ENCODE data around the gene TIGAR. TPM values are rescaled to one million over a fixed set of nuclear protein-coding genes. Genes with fewer than 3 reads are reported as not detected.
A peak's percentile ranks its signal among the peaks of the same experiment; 100 is the strongest.

Gene TIGAR
- total RNA-seq, 6 donors from 2014 or later: 4.9 to 19.5 (median 10.4) TPM

DNA sequence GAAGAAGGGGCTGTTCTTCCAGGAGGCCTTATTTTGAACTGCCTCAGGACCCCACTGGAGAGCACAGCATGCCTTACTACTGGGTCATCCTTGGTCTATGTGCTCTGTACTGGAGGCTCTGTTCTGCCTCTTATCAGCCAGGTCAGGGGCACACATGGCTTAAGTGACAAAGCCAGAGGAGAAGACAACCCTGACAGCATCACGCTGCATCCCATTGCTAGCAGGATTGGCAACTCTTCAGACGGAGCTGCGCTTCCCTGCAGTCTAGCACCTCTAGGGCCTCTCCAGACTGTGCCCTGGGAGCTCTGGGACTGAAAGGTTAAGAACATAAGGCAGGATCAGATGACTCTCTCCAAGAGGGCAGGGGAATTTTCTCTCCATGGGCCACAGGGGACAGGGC lies 17.3 kb upstream of the TIGAR start:
- ATAC-seq (ENCODE audit: low FRiP score in 2 of 2) (no peak), DNase-seq (no peak)
- TF ChIP-seq EP300 (IDR thresholded peaks at IDR 0.05): no peak
- TF ChIP-seq, protein P1, sequence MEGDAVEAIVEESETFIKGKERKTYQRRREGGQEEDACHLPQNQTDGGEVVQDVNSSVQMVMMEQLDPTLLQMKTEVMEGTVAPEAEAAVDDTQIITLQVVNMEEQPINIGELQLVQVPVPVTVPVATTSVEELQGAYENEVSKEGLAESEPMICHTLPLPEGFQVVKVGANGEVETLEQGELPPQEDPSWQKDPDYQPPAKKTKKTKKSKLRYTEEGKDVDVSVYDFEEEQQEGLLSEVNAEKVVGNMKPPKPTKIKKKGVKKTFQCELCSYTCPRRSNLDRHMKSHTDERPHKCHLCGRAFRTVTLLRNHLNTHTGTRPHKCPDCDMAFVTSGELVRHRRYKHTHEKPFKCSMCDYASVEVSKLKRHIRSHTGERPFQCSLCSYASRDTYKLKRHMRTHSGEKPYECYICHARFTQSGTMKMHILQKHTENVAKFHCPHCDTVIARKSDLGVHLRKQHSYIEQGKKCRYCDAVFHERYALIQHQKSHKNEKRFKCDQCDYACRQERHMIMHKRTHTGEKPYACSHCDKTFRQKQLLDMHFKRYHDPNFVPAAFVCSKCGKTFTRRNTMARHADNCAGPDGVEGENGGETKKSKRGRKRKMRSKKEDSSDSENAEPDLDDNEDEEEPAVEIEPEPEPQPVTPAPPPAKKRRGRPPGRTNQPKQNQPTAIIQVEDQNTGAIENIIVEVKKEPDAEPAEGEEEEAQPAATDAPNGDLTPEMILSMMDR (IDR thresholded peaks at IDR 0.05): no peak
- WGBS, 2 donors: 82 to 94% methylated on average over 3 of the region's 3 CpGs
- Histone ChIP-seq H3K9me3 (no peaks in the 10 kb centered on the region), H3K36me3 (peaks cover 0 to 42% (median 18%) of the 10 kb centered on the region in 4 donors), H3K4me1 (peaks cover 0 to 7% (median 0%) of the 10 kb centered on the region in 4 donors), H3K27me3 (no peaks in the 10 kb centered on the region), H3K4me3 (no peak overlapping the region), H3K27ac (no peak overlapping the region)

DNA sequence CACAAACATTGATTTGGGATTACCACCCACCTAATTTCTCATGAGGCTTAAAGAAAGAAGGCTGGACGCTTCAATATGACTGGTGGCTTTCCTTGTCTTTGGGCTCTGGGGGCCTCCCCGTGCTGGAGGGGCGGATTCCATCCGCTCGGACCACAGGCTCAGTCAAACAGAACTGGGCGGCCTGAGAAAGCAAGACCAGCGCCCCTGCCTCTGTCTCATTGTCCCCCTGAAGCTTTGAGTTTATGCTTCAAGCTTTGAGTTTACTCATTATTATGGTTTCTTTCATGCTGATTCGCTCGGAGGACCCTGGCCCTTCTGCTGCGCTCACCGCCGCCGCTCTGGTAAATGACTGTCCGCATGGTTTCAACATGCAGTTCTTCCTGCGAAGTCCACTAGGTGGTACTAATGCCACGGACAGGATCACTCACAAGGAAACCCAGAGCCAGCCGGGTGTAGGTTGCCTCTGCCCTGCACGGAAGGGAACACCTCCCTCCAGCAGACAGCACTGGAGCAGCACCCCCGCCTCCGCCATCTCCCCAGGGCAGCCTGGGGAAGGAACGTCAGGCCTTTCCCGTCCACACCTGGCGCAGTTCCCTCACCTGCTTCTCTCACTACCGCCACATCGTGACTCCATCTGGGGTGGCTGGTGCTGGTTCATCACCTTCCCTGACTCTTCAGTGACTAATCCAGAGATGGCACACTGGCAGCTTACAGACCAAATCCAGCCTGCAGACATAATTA lies 13.2 kb upstream of the TIGAR start:
- Histone ChIP-seq H3K27me3 (no peaks in the 10 kb centered on the region), H3K9me3 (no peaks in the 10 kb centered on the region), H3K36me3 (peaks cover 0 to 11% (median 4%) of the 10 kb centered on the region in 4 donors), H3K4me1 (peaks cover 0 to 7% (median 0%) of the 10 kb centered on the region in 4 donors), H3K4me3 (no peak overlapping the region), H3K27ac (no peak overlapping the region)
- ATAC-seq (ENCODE audit: low FRiP score in 2 of 2): peak; percentile 87 to 88
- DNase-seq: peak; percentile 63 to 75
- 32 to 44% methylated on average over 23 to 24 of the region's 25 CpGs for WGBS, 2 donors
- TF ChIP-seq, protein P1 (IDR thresholded peaks at IDR 0.05): peak; percentile 45 to 82 (median 63)
- no peak for TF ChIP-seq POLR2A (IDR thresholded peaks at IDR 0.05)

DNA sequence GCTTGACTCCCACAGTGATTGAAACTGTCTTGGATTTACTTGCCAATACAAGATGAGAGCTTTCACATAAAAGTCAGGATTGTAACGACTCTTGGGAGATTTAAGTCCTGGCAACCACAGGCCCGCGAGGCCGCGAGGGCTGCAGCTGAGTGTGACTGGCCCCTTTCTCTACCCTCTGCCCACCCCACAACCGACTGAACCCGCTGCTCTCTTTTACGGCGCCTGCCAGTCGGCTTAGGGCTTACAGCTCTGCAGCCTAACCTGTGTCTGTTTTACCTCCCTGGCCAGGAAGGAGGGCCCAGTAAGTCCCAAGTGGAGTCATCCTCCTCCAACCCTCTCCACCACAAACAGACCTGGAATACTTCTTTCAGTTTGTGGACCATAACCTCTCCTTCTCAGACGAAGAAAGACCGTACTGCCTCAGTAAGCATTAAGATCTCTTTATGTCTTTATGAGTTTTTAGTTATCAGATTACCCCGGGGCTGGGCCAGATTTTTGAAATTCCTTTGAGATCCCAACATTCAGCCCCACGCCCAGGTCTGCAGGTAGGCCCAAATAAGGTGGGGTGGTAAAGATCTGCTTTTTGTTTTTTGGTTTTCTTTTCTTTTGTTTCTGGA lies 12.6 kb upstream of the TIGAR start:
- ATAC-seq (ENCODE audit: low FRiP score in 2 of 2): no peak
- Histone ChIP-seq H3K4me3 (no peak overlapping the region), H3K27ac (no peak overlapping the region)

DNA sequence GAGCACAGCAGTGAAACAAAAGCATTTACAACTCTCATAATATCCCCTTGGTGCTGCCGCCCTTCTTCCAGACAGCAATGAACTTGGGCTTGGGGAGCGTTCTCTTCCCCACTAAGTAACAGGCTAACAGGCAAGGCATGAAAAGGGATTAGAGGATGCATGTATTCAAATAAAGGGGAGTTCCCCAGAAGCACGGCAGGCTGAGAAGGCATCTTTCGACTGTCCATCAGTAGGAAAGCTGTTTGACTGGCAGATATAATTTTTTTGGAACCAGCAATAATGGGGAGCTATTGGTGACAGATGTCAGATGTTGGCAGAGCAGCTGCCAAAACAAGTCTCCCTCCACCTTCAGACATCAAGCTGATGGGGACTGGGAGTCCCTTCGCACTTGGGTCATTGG lies 9.2 kb upstream of the TIGAR start:
- TF ChIP-seq POLR2AphosphoS5 (IDR thresholded peaks at IDR 0.05) (no peak), POLR2A (IDR thresholded peaks at IDR 0.05) (no peak)
- Histone ChIP-seq H3K9me3 (no peaks in the 10 kb centered on the region), H3K4me1 (peaks cover 0 to 7% (median 0%) of the 10 kb centered on the region in 4 donors), H3K36me3 (no peaks in the 10 kb centered on the region), H3K4me3 (no peak overlapping the region), H3K27ac (no peak overlapping the region), H3K27me3 (no peaks in the 10 kb centered on the region)
- 90 to 94% methylated on average over 5 of the region's 5 CpGs for WGBS, 2 donors
- no peak for ATAC-seq (ENCODE audit: low FRiP score in 2 of 2)
- no peak for DNase-seq

More for the DNA sequence above, 12.6 kb upstream of the TIGAR start:
- Histone ChIP-seq H3K9me3 (no peaks in the 10 kb centered on the region), H3K36me3 (peaks cover 0 to 8% (median 4%) of the 10 kb centered on the region in 4 donors), H3K4me1 (peaks cover 0 to 7% (median 0%) of the 10 kb centered on the region in 4 donors), H3K27me3 (no peaks in the 10 kb centered on the region)
- TF ChIP-seq POLR2A (IDR thresholded peaks at IDR 0.05): no peak
- no peak for TF ChIP-seq POLR2AphosphoS5 (IDR thresholded peaks at IDR 0.05)
- TF ChIP-seq EP300 (IDR thresholded peaks at IDR 0.05): no peak
- TF ChIP-seq, protein P1 (IDR thresholded peaks at IDR 0.05): no peak
- WGBS, 2 donors: 88 to 90% methylated on average over 14 of the region's 14 CpGs
- DNase-seq: no peak

DNA sequence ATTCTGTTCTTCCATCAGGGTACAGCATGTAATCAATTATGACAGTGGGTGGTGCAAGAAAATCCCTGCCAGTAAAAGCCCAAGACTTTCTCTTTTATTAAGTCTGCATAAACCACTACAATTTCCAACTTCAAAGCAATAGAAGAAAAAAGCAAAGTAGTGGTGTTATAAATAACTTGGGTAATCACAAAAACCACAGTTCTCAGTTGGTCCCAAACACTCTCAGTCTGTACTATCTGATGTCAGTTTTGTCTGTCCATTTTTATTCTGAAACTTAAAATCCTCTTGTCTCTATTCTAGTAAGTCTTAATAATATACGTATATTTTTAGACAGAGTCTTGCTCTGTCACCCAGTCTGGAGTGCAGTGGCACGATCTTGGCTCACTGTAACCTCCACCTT lies 8.8 kb upstream of the TIGAR start:
- Histone ChIP-seq H3K27me3 (no peaks in the 10 kb centered on the region), H3K36me3 (no peaks in the 10 kb centered on the region), H3K4me1 (peaks cover 0 to 7% (median 0%) of the 10 kb centered on the region in 4 donors), H3K4me3 (no peak overlapping the region), H3K27ac (no peak overlapping the region), H3K9me3 (no peaks in the 10 kb centered on the region)
- ATAC-seq (ENCODE audit: low FRiP score in 2 of 2) (no peak), DNase-seq (no peak)
- TF ChIP-seq POLR2A (IDR thresholded peaks at IDR 0.05) (no peak), EP300 (IDR thresholded peaks at IDR 0.05) (no peak), POLR2AphosphoS5 (IDR thresholded peaks at IDR 0.05) (no peak)
- TF ChIP-seq, protein P1 (IDR thresholded peaks at IDR 0.05): no peak
- 90 to 100% methylated on average over 2 of the region's 2 CpGs for WGBS, 2 donors
